HepG2 (cell line): ENCODE measurements around the gene HMGN1. TPM values are rescaled to one million over a fixed set of nuclear protein-coding genes. Genes with fewer than 3 reads are reported as not detected.

Experiments used
- ARNTL ChIP-seq: sonication (generic); formaldehyde crosslinking; IDR thresholded peaks from 2 replicates; pipeline ENCODE4 v1.4.0; 2020; ENCODE audit warnings: mild to moderate bottlenecking, missing genetic modification reagents
- ASH2L ChIP-seq: fragments of 300-600, 200-600 bp; sonication (generic); IDR thresholded peaks from 2 replicates; pipeline ENCODE4 v1.7.0; 2017; ENCODE audit warnings: low read depth, mild to moderate bottlenecking, moderate library complexity, mixed read lengths, low read length; ENCODE audit not compliant: insufficient read length
- ATF7 ChIP-seq, 2 experiments: fragments of 450-650 bp in 1 of 2; sonication (generic) in 1 of 2; formaldehyde crosslinking in 1 of 2; IDR thresholded peaks; 2 replicates each; pipeline versions ENCODE4 v1.4.0 to v1.6.1; 2016 to 2020; ENCODE audit warnings: antibody characterized with exemption in 1 of 2, mild to moderate bottlenecking in 1 of 2, missing genetic modification reagents in 1 of 2
- BRF2 ChIP-seq: sonication (generic); formaldehyde crosslinking; IDR thresholded peaks from 2 replicates; pipeline ENCODE4 v1.8.1; 2022; ENCODE audit warnings: mild to moderate bottlenecking, missing genetic modification reagents
- CBFB ChIP-seq: sonication (generic); formaldehyde crosslinking; IDR thresholded peaks from 2 replicates; pipeline ENCODE4 v1.4.0; 2020; ENCODE audit warnings: missing genetic modification reagents
- CREB1 ChIP-seq, 2 experiments: fragments of 450-650 bp in 1 of 2; IDR thresholded peaks; 2 replicates each; pipeline ENCODE4 v1.6.1; 2016 to 2017; ENCODE audit warnings: control low read depth in 1 of 2, mild to moderate bottlenecking in 1 of 2, missing compliant biosample characterization in 1 of 2, missing genetic modification characterization in 1 of 2
- DMAP1 ChIP-seq: IDR thresholded peaks from 2 replicates; pipeline ENCODE4 v1.6.1; 2016
- DRAP1 ChIP-seq: IDR thresholded peaks from 2 replicates; pipeline ENCODE4 v1.6.1; 2016; ENCODE audit warnings: missing genetic modification reagents, missing compliant biosample characterization
- EEA1 ChIP-seq: sonication (generic); formaldehyde crosslinking; IDR thresholded peaks from 2 replicates; pipeline ENCODE4 v1.5.1; 2020; ENCODE audit warnings: mild to moderate bottlenecking, missing genetic modification reagents, borderline replicate concordance
- EZH2 ChIP-seq: conservative IDR thresholded peaks from 2 replicates; pipeline ENCODE4 v1.6.1; 2012; ENCODE audit warnings: mild to moderate bottlenecking, low read depth, low read length, moderate library complexity
- GABPB1 ChIP-seq: IDR thresholded peaks from 2 replicates; pipeline ENCODE4 v1.6.1; 2016; ENCODE audit warnings: mild to moderate bottlenecking, missing genetic modification reagents, moderate library complexity, missing compliant biosample characterization
- POLR2G ChIP-seq: fragments of 200-400 bp; formaldehyde crosslinking; IDR thresholded peaks from 2 replicates; pipeline ENCODE4 v1.6.1; 2018; ENCODE audit warnings: mild to moderate bottlenecking, low read depth, low read length, moderate library complexity
- RBM39 ChIP-seq: fragments of 200-400 bp; formaldehyde crosslinking; IDR thresholded peaks from one replicate; pipeline ENCODE4 v1.6.1; 2018; ENCODE audit warnings: antibody characterized with exemption, mild to moderate bottlenecking, low read depth, low read length; ENCODE audit not compliant: poor library complexity, severe bottlenecking
- SAP130 ChIP-seq: IDR thresholded peaks from 2 replicates; pipeline ENCODE4 v1.6.1; 2016; ENCODE audit warnings: low read depth
- SIN3A ChIP-seq: IDR thresholded peaks from 2 replicates; pipeline ENCODE4 v1.6.1; 2011; ENCODE audit warnings: low read depth, mild to moderate bottlenecking, control low read depth, low read length, borderline replicate concordance
- SRSF1 ChIP-seq: fragments of 200-400 bp; formaldehyde crosslinking; optimal IDR thresholded peaks from 2 replicates; pipeline ENCODE3; 2017; ENCODE audit warnings: mild to moderate bottlenecking, low read depth, low read length, moderate library complexity
- SRSF4 ChIP-seq: fragments of 200-400 bp; formaldehyde crosslinking; IDR thresholded peaks from one replicate; pipeline ENCODE4 v1.6.1; 2018; ENCODE audit warnings: mild to moderate bottlenecking, low read depth, low read length, moderate library complexity; ENCODE audit not compliant: poor library complexity, severe bottlenecking
- TAF15 ChIP-seq: fragments of 200-400 bp; formaldehyde crosslinking; IDR thresholded peaks from one replicate; pipeline ENCODE4 v1.6.1; 2018; ENCODE audit warnings: mild to moderate bottlenecking, low read depth, low read length; ENCODE audit not compliant: poor library complexity, severe bottlenecking
- TBX3 ChIP-seq: fragments of 450-650 bp; IDR thresholded peaks from 2 replicates; pipeline ENCODE4 v1.6.1; 2017; ENCODE audit warnings: antibody characterized with exemption, mild to moderate bottlenecking, inconsistent platforms, borderline replicate concordance
- ZNF432 ChIP-seq: sonication (generic); formaldehyde crosslinking; IDR thresholded peaks from 2 replicates; pipeline ENCODE4 v1.5.0; 2020; ENCODE audit warnings: missing genetic modification reagents, mild to moderate bottlenecking, borderline replicate concordance
- ZNF552 ChIP-seq: sonication (generic); formaldehyde crosslinking; IDR thresholded peaks from 2 replicates; pipeline ENCODE4 v1.9.0; 2022; ENCODE audit warnings: missing genetic modification reagents, mild to moderate bottlenecking, borderline replicate concordance
- ZNF574 ChIP-seq: sonication (generic); formaldehyde crosslinking; IDR thresholded peaks from 2 replicates; pipeline ENCODE4 v1.4.0; 2020; ENCODE audit warnings: missing genetic modification reagents
- ZNF576 ChIP-seq: sonication (generic); formaldehyde crosslinking; IDR thresholded peaks from 2 replicates; pipeline ENCODE4 v1.4.0; 2020; ENCODE audit warnings: mild to moderate bottlenecking, missing genetic modification reagents
- ZNF782 ChIP-seq: sonication (generic); formaldehyde crosslinking; IDR thresholded peaks from 2 replicates; pipeline ENCODE4 v1.4.0; 2020; ENCODE audit warnings: missing genetic modification reagents, mild to moderate bottlenecking, borderline replicate concordance
- polyA plus RNA-seq, 8 experiments: library from polyadenylated mRNA; depleted of rRNA in 3 of 8; stranded (reverse) in 7 of 8; unstranded in 1 of 8; fragments of >200 nt; fragmentation: Illumina TruSeq in 4 of 8; extraction: Trizol in 4 of 8; gene quantifications; 2 replicates each; pipeline versions ENCODE4 v1.2.1 to v1.2.3, GENCODE V29; 2011 to 2016; ENCODE audit warnings: low read depth in 4 of 8, missing spikeins in 1 of 8, mixed read lengths in 1 of 8; ENCODE audit not compliant: insufficient read depth in 1 of 8
- total RNA-seq, 5 experiments: library from RNA; depleted of rRNA; stranded (reverse); fragments of >200 nt; fragmentation: Illumina TruSeq; extraction: Trizol; gene quantifications; 2 replicates each; pipeline ENCODE4 v1.2.3, GENCODE V29; 2016; ENCODE audit warnings: low read depth in 1 of 5

Gene HMGN1
- total and polyA plus RNA-seq, 2 of the 13 experiments (the other 11 are each of a cell fraction or from before 2014, with no cell fraction given) = 104 to 286 TPM

- no peak for TF ChIP-seq EEA1 (CRISPR knock-in tag)
- peak; percentile 71 for TF ChIP-seq GABPB1 (CRISPR knock-in tag)
- TF ChIP-seq TAF15 = no peak
- peak; percentile 71; the same call in 1 of the 2 replicates for TF ChIP-seq DRAP1
- TF ChIP-seq EZH2 = no peak
- TF ChIP-seq ARNTL (CRISPR knock-in tag) = 0 out of 2 replicates have a peak, but pooled peaks have one; percentile 4
- no peak for TF ChIP-seq ZNF574 (CRISPR knock-in tag)
- TF ChIP-seq POLR2G = 0 out of 2 replicates have a peak, but pooled peaks have one; percentile 28
- peak; percentile 55 for TF ChIP-seq ASH2L
- peak; percentile 61 for TF ChIP-seq SAP130 (CRISPR knock-in tag)
- no peak for TF ChIP-seq ZNF576 (CRISPR knock-in tag)
- TF ChIP-seq RBM39 = peak; percentile 60
- TF ChIP-seq SRSF4 = no peak
- TF ChIP-seq ATF7 (IDR thresholded peaks at IDR 0.05) = no peak
- no peak for TF ChIP-seq ATF7 (CRISPR knock-in tag; IDR thresholded peaks at IDR 0.05)
- peak; percentile 45; the same call in 1 of the 2 replicates for TF ChIP-seq SIN3A
- no peak for TF ChIP-seq BRF2 (CRISPR knock-in tag)
- peak; percentile 42; the same call in 1 of the 2 replicates for TF ChIP-seq DMAP1
- peak; percentile 58; the same call in 1 of the 2 replicates for TF ChIP-seq CREB1 (IDR thresholded peaks at IDR 0.05)
- TF ChIP-seq CREB1 (CRISPR knock-in tag; IDR thresholded peaks at IDR 0.05) = no peak
- TF ChIP-seq CBFB (CRISPR knock-in tag) = no peak
- TF ChIP-seq ZNF432 (CRISPR knock-in tag) = no peak
- TF ChIP-seq ZNF552 (CRISPR knock-in tag) = no peak
- no peak for TF ChIP-seq ZNF782 (CRISPR knock-in tag)
- peak; percentile 62 for TF ChIP-seq SRSF1
- TF ChIP-seq TBX3 = peak; percentile 58; the same call in 1 of the 2 replicates
Measured at GRCh38 chr21:39312112-39313041, 36.5 kb downstream of the HMGN1 start (continued).
